Endothelial cell of umbilical vein (primary cell): ENCODE data around the gene MRPS34. TPM values are rescaled to one million over a fixed set of nuclear protein-coding genes. Genes with fewer than 3 reads are reported as not detected.

ENCODE experiments used
- BruUV-seq: library from RNA; stranded (reverse); fragments of 400-500 nt; replicated peaks from 2 replicates; lab custom pipeline; 2021; lab: Mats Ljungman, UMichigan
- CTCF ChIA-PET: fragments of 300-600, 350-600 bp; sonication (Branson Sonifier 250); formaldehyde crosslinking; loops from one replicate; lab custom pipeline; 2021; ENCODE audit warnings: antibody characterized with exemption, inconsistent platforms; lab: Charles Lee
- POLR2A ChIA-PET: fragments of 300-600, 350-600 bp; sonication (Branson Sonifier 250); formaldehyde crosslinking; loops from one replicate; lab custom pipeline; 2021; ENCODE audit warnings: antibody characterized with exemption, inconsistent platforms; lab: Charles Lee
- DNase-seq: peaks from one replicate; pipeline ENCODE4 v3.0.0-alpha.2; 2011; ENCODE audit warnings: low read depth, low spot score
- FAIRE-seq: peaks from 2 replicates; lab custom pipeline; 2011; peaks lifted over from hg19 to GRCh38; lab: Jason Lieb, UNC
- H2AFZ ChIP-seq: 2 replicates; pipeline ENCODE4 v1.6.0; 2012; ENCODE audit warnings: low read depth, low read length, control low read depth, inconsistent platforms
- H3K27ac ChIP-seq: 2 replicates; pipeline ENCODE4 v1.5.1; 2011; ENCODE audit warnings: low read depth, mild to moderate bottlenecking, control low read depth, low read length, moderate library complexity; ENCODE audit not compliant: insufficient read depth
- H3K27me3 ChIP-seq, 2 experiments: 2 replicates each; pipeline versions ENCODE4 v1.6.0 to v1.6.1; 2011; ENCODE audit warnings: low read length in 2 of 2, mixed read lengths in 1 of 2; ENCODE audit not compliant: control insufficient read depth in 2 of 2, insufficient read depth in 2 of 2
- H3K36me3 ChIP-seq, 2 experiments: 2 replicates in 1 of 2; 3 replicates in 1 of 2; pipeline ENCODE4 v1.5.1; 2011; ENCODE audit warnings: low read length in 2 of 2, mild to moderate bottlenecking in 1 of 2, moderate library complexity in 1 of 2; ENCODE audit not compliant: control insufficient read depth in 2 of 2, insufficient read depth in 2 of 2; ENCODE audit errors: extremely low read depth in 1 of 2
- H3K4me1 ChIP-seq: 3 replicates; pipeline ENCODE4 v1.5.1; 2011; ENCODE audit warnings: mild to moderate bottlenecking, low read length; ENCODE audit not compliant: control insufficient read depth, insufficient read depth; ENCODE audit errors: extremely low read depth
- H3K4me2 ChIP-seq: 2 replicates; pipeline ENCODE4 v1.6.1; 2011; ENCODE audit warnings: low read length, control low read depth, mixed read lengths; ENCODE audit not compliant: insufficient read depth
- H3K4me3 ChIP-seq, 3 experiments: fragments of 200-600 bp in 1 of 3; sonication (generic), shearing (Covaris generic) in 1 of 3; replicated peaks in 1 of 3; 2 replicates each; pipeline ENCODE4 v1.5.1; 2011 to 2016; ENCODE audit warnings: control low read depth in 3 of 3, low read length in 3 of 3, mild to moderate bottlenecking in 2 of 3, inconsistent platforms in 1 of 3, low read depth in 1 of 3, moderate library complexity in 1 of 3; ENCODE audit not compliant: insufficient read depth in 1 of 3
- H3K79me2 ChIP-seq: 2 replicates; pipeline ENCODE4 v1.6.0; 2012; ENCODE audit warnings: low read length, inconsistent platforms; ENCODE audit not compliant: control insufficient read depth, insufficient read depth
- H3K9ac ChIP-seq: replicated peaks from 2 replicates; pipeline ENCODE3; 2011; ENCODE audit warnings: low read length, control low read depth; ENCODE audit not compliant: insufficient read depth; ENCODE audit errors: extremely low read depth
- H3K9me1 ChIP-seq: replicated peaks from 3 replicates; pipeline ENCODE4 v1.6.0; 2011; ENCODE audit warnings: mild to moderate bottlenecking, low read length; ENCODE audit not compliant: control insufficient read depth, insufficient read depth; ENCODE audit errors: extremely low read depth
- H3K9me3 ChIP-seq: replicated peaks from 2 replicates; pipeline ENCODE4 v1.5.1; 2012; ENCODE audit warnings: low read length, inconsistent platforms; ENCODE audit not compliant: control insufficient read depth, insufficient read depth
- H4K20me1 ChIP-seq: replicated peaks from 2 replicates; pipeline ENCODE3; 2011; ENCODE audit warnings: mild to moderate bottlenecking, low read length; ENCODE audit not compliant: control insufficient read depth, insufficient read depth; ENCODE audit errors: extremely low read depth
- CTCF ChIP-seq, 2 donors: IDR thresholded peaks; 1 replicate in 1 of 2; 2 replicates in 1 of 2; pipeline ENCODE4 v1.5.1; 2011; ENCODE audit warnings: low read length in 2 of 2, mild to moderate bottlenecking in 2 of 2, moderate library complexity in 2 of 2, control low read depth in 1 of 2, inconsistent platforms in 1 of 2, low read depth in 1 of 2; ENCODE audit not compliant: insufficient read depth in 1 of 2; ENCODE audit errors: extremely low read depth in 1 of 2
- EZH2 ChIP-seq: IDR thresholded peaks from 2 replicates; pipeline ENCODE4 v1.6.1; 2012; ENCODE audit warnings: borderline replicate concordance, low read depth, mild to moderate bottlenecking, moderate library complexity, low read length, inconsistent platforms; ENCODE audit not compliant: severe bottlenecking
- FOS ChIP-seq: IDR thresholded peaks from 2 replicates; pipeline ENCODE4 v1.6.1; 2011; ENCODE audit warnings: mild to moderate bottlenecking, low read length, moderate library complexity, borderline replicate concordance; ENCODE audit not compliant: insufficient read depth
- GATA2 ChIP-seq: IDR thresholded peaks from 2 replicates; pipeline ENCODE4 v1.7.0; 2011; ENCODE audit warnings: low read depth, mild to moderate bottlenecking, moderate library complexity, mixed read lengths, low read length; ENCODE audit not compliant: insufficient read length, insufficient read depth
- JUN ChIP-seq: IDR thresholded peaks from 2 replicates; pipeline ENCODE4 v1.6.1; 2011; ENCODE audit warnings: borderline replicate concordance, low read depth; ENCODE audit not compliant: insufficient read length, insufficient read depth
- MAX ChIP-seq: IDR thresholded peaks from 2 replicates; pipeline ENCODE4 v1.6.1; 2011; ENCODE audit not compliant: insufficient read depth, insufficient read length
- MYC ChIP-seq: IDR thresholded peaks from one replicate; pipeline ENCODE4 v1.6.1; 2011; ENCODE audit warnings: mild to moderate bottlenecking, low read depth, low read length
- POLR2A ChIP-seq: IDR thresholded peaks from 2 replicates; pipeline ENCODE4 v1.6.1; 2012; ENCODE audit warnings: low read depth, mild to moderate bottlenecking, control low read depth, low read length
- POLR2AphosphoS5 ChIP-seq: IDR thresholded peaks from 2 replicates; pipeline ENCODE4 v1.6.1; 2012; ENCODE audit warnings: low read depth, mild to moderate bottlenecking, control low read depth, low read length, moderate library complexity; ENCODE audit not compliant: insufficient read depth
- dilution Hi-C: fragments of 300-500 bp; cut with MboI; formaldehyde crosslinking; loops from one replicate; pipeline ENCODE4 v1.15.0; 2019; ENCODE audit warnings: low sequenced_read_pairs; ENCODE audit not compliant: extremely low pct_ligation_motif_present
- intact Hi-C: fragments of 100-400 bp; cut with micrococcal nuclease; formaldehyde crosslinking; loops from one replicate; pipeline ENCODE4 v1.10.0; 2022
- polyA plus RNA-seq, 4 experiments: library from polyadenylated mRNA; depleted of rRNA in 3 of 4; stranded (reverse) in 3 of 4; unstranded in 1 of 4; fragments of >200 nt; gene quantifications; 2 replicates each; pipeline versions ENCODE4 v1.2.1 to v1.2.3, GENCODE V29; 2011 to 2012; ENCODE audit warnings: missing spikeins in 1 of 4
- total RNA-seq: library from RNA; stranded (reverse); gene quantifications from 2 replicates; pipeline ENCODE4 v1.2.3, GENCODE V29; 2021

The MRPS34 gene
- total and polyA plus RNA-seq, 2 donors (not counting 3 experiments of a cell fraction or from before 2014, with no cell fraction given) = 82.1 to 102 TPM

- Histone ChIP-seq H2AFZ (peak overlapping the region; percentile 10), H3K79me2 (peaks cover 17% of the 10 kb centered on the region), H3K4me2 (peak overlapping the region; percentile 45), H3K9me3 (no peaks in the 10 kb centered on the region), H3K9me1 (no peaks in the 10 kb centered on the region), H3K4me3 (peak overlapping the region; percentile 26 to 83 (median 54)), H3K9ac (peak overlapping the region; percentile 80), H3K27ac (no peak overlapping the region), H3K27me3 (no peaks in the 10 kb centered on the region), H4K20me1 (no peaks in the 10 kb centered on the region), H3K4me1 (peaks cover 19% of the 10 kb centered on the region), H3K36me3 (peaks cover 0 to 35% of the 10 kb centered on the region in 2 experiments)
- POLR2A ChIA-PET = interaction anchor here (1.4 kb wide), 1 partner anchor 9 kb away, joined by 6 read pairs; the partner anchor contains the start of genes NUBP2 and SPSB3
- no TSS peak for BruUV-seq
- intact Hi-C loops (loop anchor here (1.0 kb wide), 1 partner anchor 8 kb away; the partner anchor contains the start of genes NUBP2 and SPSB3), dilution Hi-C loops (no loop called here)
- no peak for DNase-seq
- CTCF ChIA-PET = interaction anchor here (1.1 to 2.0 kb wide), 2 partner anchors 8 to 50 kb away, joined by 9 to 16 read pairs; partner anchors contain the start of genes NUBP2 and SPSB3
- FAIRE-seq = peak; percentile 59
- TF ChIP-seq POLR2AphosphoS5 (no peak), MYC (no peak), JUN (no peak), FOS (no peak), POLR2A (no peak), EZH2 (no peak), MAX (no peak), GATA2 (no peak), CTCF (IDR thresholded peaks at IDR 0.05; ENCODE audit: extremely low read depth in 1 of 2, insufficient read depth in 1 of 2, low read depth in 1 of 2, low read length in 2 of 2) (no peak)
Observed at GRCh38 chr16:1773703-1774447, 941 bp upstream of the MRPS34 start.
